CD4-positive, alpha-beta T cell (primary cell): ENCODE measurements around the gene OXA1L. TPM values are rescaled to one million over a fixed set of nuclear protein-coding genes. Genes with fewer than 3 reads are reported as not detected.

ENCODE experiments used
- ATAC-seq: fragments of 200-7000 bp; cut with Tn5 transposase; one replicate; pipeline ENCODE4 v1.10.0; 2022; ENCODE audit warnings: mild to moderate bottlenecking; ENCODE audit not compliant: poor library complexity
- CTCF ChIA-PET: fragments of 350-600 bp; sonication (Branson Sonifier 250); formaldehyde crosslinking; loops from one replicate; lab custom pipeline; 2021; ENCODE audit warnings: antibody characterized with exemption, inconsistent platforms; lab: Charles Lee
- POLR2A ChIA-PET: fragments of 350-600 bp; sonication (Branson Sonifier 250); formaldehyde crosslinking; loops from one replicate; lab custom pipeline; 2021; ENCODE audit warnings: antibody characterized with exemption, inconsistent platforms; lab: Charles Lee
- DNase-seq, 14 experiments: peaks; one replicate each; pipeline ENCODE4 v3.0.0-alpha.2; 2013 to 2020; ENCODE audit warnings: mixed read lengths in 2 of 14
- H3K27ac ChIP-seq, 2 donors: one replicate each; pipeline versions ENCODE4 v1.5.1 to v1.7.0; 2013; ENCODE audit warnings: low read length in 2 of 2, low read depth in 1 of 2, mild to moderate bottlenecking in 1 of 2
- H3K27me3 ChIP-seq, 2 experiments: 1 replicate in 1 of 2; 2 replicates in 1 of 2; pipeline versions ENCODE4 v1.6.1 to v1.7.0; 2013; ENCODE audit warnings: low read length in 2 of 2, control low read depth in 1 of 2, mild to moderate bottlenecking in 1 of 2, moderate library complexity in 1 of 2; ENCODE audit not compliant: insufficient read depth in 2 of 2, control insufficient read depth in 1 of 2
- H3K36me3 ChIP-seq: one replicate; pipeline ENCODE4 v1.6.1; 2013; ENCODE audit warnings: low read length, control low read depth; ENCODE audit not compliant: insufficient read depth
- H3K4me1 ChIP-seq: one replicate; pipeline ENCODE4 v1.6.1; 2013; ENCODE audit warnings: low read length, control low read depth; ENCODE audit not compliant: insufficient read depth
- H3K4me3 ChIP-seq: one replicate; pipeline ENCODE4 v1.5.1; 2013; ENCODE audit warnings: mild to moderate bottlenecking, low read length, moderate library complexity
- H3K9me3 ChIP-seq, 2 experiments: 1 replicate in 1 of 2; 2 replicates in 1 of 2; pipeline versions ENCODE4 v1.6.1 to v1.7.0; 2013; ENCODE audit warnings: low read length in 2 of 2, mild to moderate bottlenecking in 2 of 2, control low read depth in 1 of 2, moderate library complexity in 1 of 2; ENCODE audit not compliant: control insufficient read depth in 1 of 2, insufficient read depth in 1 of 2
- H3K27ac Mint-ChIP-seq: one replicate; pipeline ENCODE4 v1.8.0; 2020; ENCODE audit warnings: mixed read lengths
- H3K27me3 Mint-ChIP-seq: one replicate; pipeline ENCODE4 v1.8.0; 2021; ENCODE audit warnings: mixed read lengths
- H3K36me3 Mint-ChIP-seq: one replicate; pipeline ENCODE4 v1.8.0; 2021; ENCODE audit warnings: low read depth, mixed read lengths
- H3K4me1 Mint-ChIP-seq: one replicate; pipeline ENCODE4 v1.8.0; 2021; ENCODE audit warnings: low read depth, mixed read lengths
- H3K4me3 Mint-ChIP-seq: one replicate; pipeline ENCODE4 v1.8.0; 2020; ENCODE audit warnings: mild to moderate bottlenecking, mixed read lengths
- H3K9me3 Mint-ChIP-seq: one replicate; pipeline ENCODE4 v1.8.0; 2020; ENCODE audit warnings: mixed read lengths
- intact Hi-C, 2 experiments: fragments of 100-400 bp; cut with DNase I in 1 of 2; cut with micrococcal nuclease in 1 of 2; formaldehyde crosslinking; loops; one replicate each; pipeline versions ENCODE4 v1.15.1 to v1.9.0; 2023 to 2025; cut with DNase I, micrococcal nuclease
- total RNA-seq, 174 experiments: library from RNA in 2 of 174; stranded (reverse) in 2 of 174; gene quantifications; one replicate each; pipeline ENCODE4 v1.2.3 and lab custom pipeline; 2021 to 2026
- TF ChIP-seq, protein P1 (sequence below): fragments of 200-600 bp; IDR thresholded peaks from one replicate; pipeline ENCODE4 v1.8.0; 2022; ENCODE audit warnings: antibody characterized with exemption, mild to moderate bottlenecking

The OXA1L gene
- total RNA-seq, 2 experiments from 2014 or later = 176 to 177 TPM

DNA sequence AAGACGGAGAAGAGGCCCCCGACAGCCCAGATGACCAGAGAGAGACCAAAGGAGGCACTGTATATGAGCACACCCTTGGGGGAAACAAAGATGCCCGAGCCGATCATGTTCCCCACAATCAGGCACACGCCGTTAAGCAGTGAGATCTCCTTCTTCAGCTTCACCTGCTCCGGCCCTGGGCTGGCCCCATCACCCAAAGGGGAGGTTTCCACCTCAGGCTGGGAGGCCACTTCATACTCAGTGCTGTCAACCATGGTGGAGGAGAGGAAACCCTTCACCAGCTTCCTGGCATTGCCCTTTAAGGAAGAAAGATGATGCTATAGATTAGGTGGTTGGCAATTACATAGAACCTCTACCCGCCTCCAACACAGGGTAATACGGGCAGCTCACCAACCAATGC lies 46.7 kb downstream of the OXA1L start:
- H3K27ac Mint-ChIP-seq = no peak overlapping the region
- no peak overlapping the region for H3K4me3 ChIP-seq

DNA sequence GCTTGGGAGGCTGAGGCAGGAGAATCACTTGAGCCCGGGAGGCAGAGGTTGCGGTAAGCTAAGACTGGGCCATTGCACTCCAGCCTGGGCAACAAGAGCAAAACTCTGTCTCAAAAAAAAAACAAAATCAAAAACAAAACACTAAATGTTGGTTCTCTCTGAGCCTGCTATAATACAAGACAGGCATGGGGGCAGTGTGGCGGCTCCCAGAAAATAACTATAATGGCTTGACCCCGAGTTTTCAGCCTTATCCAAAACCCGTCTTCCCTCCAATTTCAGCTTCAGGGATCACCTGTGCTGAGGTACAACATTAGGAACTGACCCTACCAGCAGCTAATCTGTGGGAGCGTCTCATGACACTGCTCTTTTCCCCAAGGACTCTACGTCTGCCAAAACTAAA lies 47.9 kb downstream of the OXA1L start:
- ChIA-PET CTCF (no interaction called here), POLR2A (no interaction called here)
- H3K4me3 ChIP-seq = peak overlapping the region; percentile 25
- Mint-ChIP-seq H3K36me3 (no peaks in the 10 kb centered on the region), H3K27ac (no peak overlapping the region), H3K9me3 (no peaks in the 10 kb centered on the region), H3K4me1 (peaks cover 16% of the 10 kb centered on the region), H3K27me3 (no peaks in the 10 kb centered on the region), H3K4me3 (no peak overlapping the region)
- H3K27me3 ChIP-seq = no peaks in the 10 kb centered on the region
- peaks cover 10% of the 10 kb centered on the region for H3K4me1 ChIP-seq
- no peaks in the 10 kb centered on the region for H3K36me3 ChIP-seq
- DNase-seq (no peak), ATAC-seq (no peak)
- TF ChIP-seq, protein P1, sequence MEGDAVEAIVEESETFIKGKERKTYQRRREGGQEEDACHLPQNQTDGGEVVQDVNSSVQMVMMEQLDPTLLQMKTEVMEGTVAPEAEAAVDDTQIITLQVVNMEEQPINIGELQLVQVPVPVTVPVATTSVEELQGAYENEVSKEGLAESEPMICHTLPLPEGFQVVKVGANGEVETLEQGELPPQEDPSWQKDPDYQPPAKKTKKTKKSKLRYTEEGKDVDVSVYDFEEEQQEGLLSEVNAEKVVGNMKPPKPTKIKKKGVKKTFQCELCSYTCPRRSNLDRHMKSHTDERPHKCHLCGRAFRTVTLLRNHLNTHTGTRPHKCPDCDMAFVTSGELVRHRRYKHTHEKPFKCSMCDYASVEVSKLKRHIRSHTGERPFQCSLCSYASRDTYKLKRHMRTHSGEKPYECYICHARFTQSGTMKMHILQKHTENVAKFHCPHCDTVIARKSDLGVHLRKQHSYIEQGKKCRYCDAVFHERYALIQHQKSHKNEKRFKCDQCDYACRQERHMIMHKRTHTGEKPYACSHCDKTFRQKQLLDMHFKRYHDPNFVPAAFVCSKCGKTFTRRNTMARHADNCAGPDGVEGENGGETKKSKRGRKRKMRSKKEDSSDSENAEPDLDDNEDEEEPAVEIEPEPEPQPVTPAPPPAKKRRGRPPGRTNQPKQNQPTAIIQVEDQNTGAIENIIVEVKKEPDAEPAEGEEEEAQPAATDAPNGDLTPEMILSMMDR = no peak
- H3K27ac ChIP-seq = no peak overlapping the region
- intact Hi-C loops = no loop called here
- H3K9me3 ChIP-seq = no peaks in the 10 kb centered on the region

More for the DNA sequence above, 46.7 kb downstream of the OXA1L start:
- intact Hi-C loops = no loop called here
- Histone ChIP-seq H3K27me3 (no peaks in the 10 kb centered on the region), H3K36me3 (no peaks in the 10 kb centered on the region), H3K4me1 (peaks cover 10% of the 10 kb centered on the region), H3K9me3 (no peaks in the 10 kb centered on the region), H3K27ac (no peak overlapping the region)
- ATAC-seq (no peak), DNase-seq (no peak)
- ChIA-PET POLR2A (interaction anchor here (1.1 kb wide), 1 partner anchor 10 kb away, joined by 4 read pairs; no protein-coding TSS in a partner anchor), CTCF (no interaction called here)
- H3K27me3 Mint-ChIP-seq = no peaks in the 10 kb centered on the region
- H3K4me1 Mint-ChIP-seq = peaks cover 16% of the 10 kb centered on the region
- no peaks in the 10 kb centered on the region for H3K9me3 Mint-ChIP-seq
- H3K36me3 Mint-ChIP-seq = no peaks in the 10 kb centered on the region
- TF ChIP-seq, protein P1 = no peak
- no peak overlapping the region for H3K4me3 Mint-ChIP-seq

DNA sequence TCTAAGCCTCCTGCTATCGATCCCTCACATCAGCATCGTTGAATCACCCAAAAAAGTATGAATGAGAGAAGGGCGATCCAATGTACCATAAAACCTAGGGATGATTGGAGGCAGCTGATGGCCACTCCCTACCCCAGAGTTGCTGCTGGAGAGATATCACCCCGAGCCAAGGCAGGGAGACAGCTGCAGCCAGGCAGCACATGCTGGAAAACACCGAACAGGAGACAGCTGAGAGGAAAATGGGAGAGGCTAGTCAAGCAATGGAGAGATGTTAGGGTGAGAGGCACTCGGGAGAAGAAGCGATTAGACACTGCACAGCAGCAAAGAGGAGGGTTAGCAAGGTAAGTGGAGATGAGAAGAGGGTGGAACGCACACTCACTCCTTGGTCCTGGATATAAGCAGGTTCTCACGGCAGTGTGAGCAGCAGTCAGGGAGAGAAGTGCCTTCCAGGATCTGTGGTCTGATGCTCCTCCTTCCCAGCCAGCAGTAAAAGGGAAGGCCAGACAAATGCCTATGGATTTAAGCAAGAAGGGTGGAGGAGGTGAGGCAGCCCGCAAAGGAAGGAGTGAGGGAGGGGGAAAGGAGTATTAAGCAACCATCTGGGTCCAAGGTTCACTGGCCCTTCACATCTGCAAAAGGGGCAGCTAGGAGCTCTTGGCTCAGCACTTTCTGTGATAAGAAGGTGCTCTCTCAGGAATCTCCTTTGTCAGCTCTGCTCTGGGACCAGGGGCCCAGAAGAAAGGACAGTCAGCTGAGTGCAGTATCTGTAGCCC lies 48.6 kb downstream of the OXA1L start, which contains the start of gene SLC7A7:
SLC7A7 (minus strand) TSS at position 495 of the 773 bp plus-strand sequence. CDS start 2,037 bp downstream, outside the sequence.
- Mint-ChIP-seq H3K4me3 (peak within 1 kb of the TSS; percentile 42), H3K27ac (no peak within 1 kb of the TSS), H3K4me1 (peaks cover 16% of the 10 kb centered on the region), H3K36me3 (no peaks in the 10 kb centered on the region), H3K27me3 (no peaks in the 10 kb centered on the region), H3K9me3 (no peaks in the 10 kb centered on the region)
- ATAC-seq (no peak), DNase-seq (no peak)
- H3K9me3 ChIP-seq = no peaks in the 10 kb centered on the region
- H3K4me3 ChIP-seq = peak within 1 kb of the TSS; percentile 25
- H3K36me3 ChIP-seq = no peaks in the 10 kb centered on the region
- CTCF ChIA-PET = interaction anchor here (0.6 kb wide), 1 partner anchor 244 kb away, joined by 4 read pairs; no protein-coding TSS in a partner anchor
- TF ChIP-seq, protein P1 = no peak
- H3K4me1 ChIP-seq = peaks cover 10% of the 10 kb centered on the region
- no peaks in the 10 kb centered on the region for H3K27me3 ChIP-seq
- intact Hi-C loops = no loop called here
- POLR2A ChIA-PET = no interaction called here
- H3K27ac ChIP-seq = no peak within 1 kb of the TSS
